AML-193 (cell line): Measurements from ENCODE around the gene SBF2.
"Not testable (repeated sequence)": the region's sequence is repeated elsewhere in the genome, so short reads cannot be mapped to it uniquely, and the experiment has no call there.

Experiments
- DNase-seq, 2 experiments: peaks; one replicate each; lab custom pipeline; 2025; lab: John Stamatoyannopoulos, UW

SBF2 gene

GRCh38 chr11:10116588-10116987 lies 177.4 kb downstream of the SBF2 start:
- no peak for DNase-seq

- DNase-seq = no peak
Measured at GRCh38 chr11:10114593-10115404, 179.2 kb downstream of the SBF2 start.

GRCh38 chr11:10113852-10114251 lies 180.2 kb downstream of the SBF2 start:
- no peak for DNase-seq

DNA sequence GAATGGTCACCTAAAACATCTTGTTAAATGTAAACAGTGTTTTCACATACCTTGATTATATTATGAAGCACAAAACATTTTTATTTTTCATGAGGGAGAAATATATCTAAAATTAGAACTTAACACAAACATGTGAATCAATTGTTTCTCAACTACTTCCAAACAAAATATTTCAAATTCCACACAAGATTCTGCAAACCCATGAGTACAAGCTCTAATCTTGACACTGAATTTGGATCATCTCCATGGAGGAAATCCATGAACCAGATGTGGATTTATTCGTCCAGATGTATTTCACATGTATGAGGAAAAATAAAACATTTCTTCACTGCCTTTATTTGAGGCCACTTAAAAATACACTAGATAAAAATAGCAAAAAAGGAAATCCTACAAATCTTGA lies 184.2 kb downstream of the SBF2 start:
- no peak for DNase-seq

DNA sequence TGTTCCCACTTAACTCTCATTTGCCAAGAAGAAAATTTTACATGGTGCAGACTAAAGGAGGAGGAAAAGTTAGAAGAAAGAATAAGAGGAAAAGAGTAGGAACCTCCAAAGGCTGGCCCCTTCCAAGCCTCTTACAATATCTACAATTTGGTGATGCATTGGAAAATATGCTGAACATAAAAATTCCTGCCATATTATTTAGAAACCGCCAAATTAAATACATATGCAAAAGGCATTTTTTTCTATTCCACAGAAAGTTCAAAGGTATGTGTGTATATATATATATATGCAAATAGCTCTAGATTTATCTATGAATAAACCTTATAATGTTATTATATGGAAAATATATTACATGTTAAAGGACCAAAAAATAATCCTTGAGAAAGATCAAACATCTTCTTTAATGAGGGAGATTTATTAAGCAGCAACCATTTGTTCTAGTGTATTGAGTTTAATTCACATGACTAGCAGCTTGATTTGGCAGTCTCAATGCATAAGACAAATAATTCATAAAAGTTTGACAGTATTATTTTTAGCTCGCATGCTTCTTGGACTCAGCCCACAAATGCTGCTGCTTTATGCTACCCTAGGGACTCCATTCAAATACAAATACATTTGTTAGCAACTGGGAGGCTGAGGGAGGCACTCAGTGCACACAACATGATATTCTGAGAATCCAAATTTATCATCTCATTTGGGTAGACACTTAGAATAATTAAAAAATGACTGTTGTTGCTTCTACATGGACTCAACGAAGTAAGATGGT lies 184.9 kb downstream of the SBF2 start:
- no peak for DNase-seq

DNA sequence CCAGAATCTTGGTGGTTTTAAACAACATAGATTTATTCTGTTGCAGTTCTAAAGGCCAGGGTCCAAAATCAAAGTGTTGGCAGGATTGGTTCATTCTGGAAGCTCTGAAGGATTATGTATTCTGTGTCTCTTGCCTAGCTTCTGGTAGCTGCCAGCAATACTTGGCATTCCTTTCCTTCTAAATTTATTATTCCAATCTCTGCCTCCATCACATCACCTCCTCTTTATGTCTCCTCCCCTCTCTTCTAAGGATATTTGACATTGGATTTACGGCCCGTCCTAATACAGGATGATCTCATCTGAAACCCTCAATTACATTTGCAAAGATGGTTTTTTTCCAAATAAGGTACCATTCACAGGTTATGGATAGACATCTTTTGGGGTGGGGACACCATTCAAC lies 186.5 kb downstream of the SBF2 start:
- DNase-seq = no peak

DNA sequence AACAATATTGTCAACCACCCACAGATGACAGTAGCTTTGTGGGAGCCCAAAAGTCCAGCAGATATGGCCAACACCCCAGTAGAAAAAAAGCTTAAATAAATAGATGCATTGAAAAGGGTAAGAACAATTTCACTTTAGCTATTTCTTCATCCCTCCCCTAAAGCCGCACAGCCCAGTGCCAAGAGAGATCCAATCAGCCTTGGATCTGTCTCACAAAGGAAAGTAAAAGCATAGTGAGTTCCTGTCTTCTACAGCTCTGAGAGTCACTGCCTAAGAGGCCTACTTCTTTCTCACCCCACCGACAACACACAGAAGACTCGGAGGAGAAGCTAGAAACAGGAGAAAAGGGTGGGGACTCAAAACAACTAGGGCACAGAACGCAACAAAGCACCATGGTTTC lies 196.4 kb downstream of the SBF2 start:
- no peak for DNase-seq

GRCh38 chr11:10096987-10097386 lies 197.0 kb downstream of the SBF2 start:
- no peak for DNase-seq

DNA sequence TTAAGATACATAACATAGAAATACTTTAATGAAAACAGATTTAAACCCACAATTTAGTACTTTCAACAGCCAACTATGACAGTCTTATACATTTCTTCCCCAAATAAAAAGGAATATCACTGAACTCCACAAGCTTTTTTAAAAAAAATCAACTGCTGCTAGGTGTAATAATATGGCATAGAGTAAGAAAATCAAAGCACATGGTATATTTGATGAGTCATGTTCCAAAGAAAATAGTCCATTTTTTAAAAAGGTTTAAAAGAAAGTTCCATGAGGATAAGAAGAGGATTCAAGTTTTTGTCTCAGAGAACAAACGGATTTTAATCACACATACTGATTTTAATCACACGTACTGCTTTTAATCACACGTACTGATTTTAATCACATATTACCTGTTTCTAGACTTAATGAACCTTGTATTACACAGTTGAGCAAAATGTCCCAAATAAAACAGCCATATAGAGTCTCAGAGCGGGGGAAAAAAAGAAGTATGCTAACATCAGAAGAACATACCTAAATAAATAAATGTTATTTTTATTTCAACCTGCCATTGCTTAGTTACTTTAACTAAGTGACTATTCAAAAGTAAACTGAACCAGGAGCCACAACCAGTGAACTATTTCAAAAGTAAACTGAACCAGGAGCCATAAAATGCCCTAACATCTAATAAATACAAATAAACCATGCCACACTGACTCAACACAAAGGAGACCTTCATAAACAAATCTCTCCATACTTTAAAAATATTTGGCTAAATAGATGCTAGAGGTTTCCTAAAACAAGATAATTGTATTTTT lies 198.4 kb downstream of the SBF2 start:
- DNase-seq = no peak

DNA sequence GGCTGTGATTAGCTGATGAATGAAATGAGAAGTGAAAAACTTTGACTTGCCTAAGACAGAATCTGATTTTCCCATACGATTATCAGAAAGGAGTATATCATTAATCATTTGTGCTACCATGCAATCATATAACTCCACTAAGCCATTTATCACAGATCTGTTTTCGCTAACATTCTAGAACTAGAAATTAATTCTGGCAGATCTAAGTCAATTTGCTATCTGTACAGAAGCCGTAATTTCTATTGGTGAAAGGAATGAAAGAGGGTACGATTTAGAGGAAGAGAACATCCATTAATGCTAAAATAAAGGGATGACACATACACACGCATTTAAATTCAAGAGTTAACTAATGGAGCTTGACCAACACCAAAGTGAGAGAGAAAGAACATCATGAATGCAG lies 201.6 kb downstream of the SBF2 start:
- no peak for DNase-seq

DNA sequence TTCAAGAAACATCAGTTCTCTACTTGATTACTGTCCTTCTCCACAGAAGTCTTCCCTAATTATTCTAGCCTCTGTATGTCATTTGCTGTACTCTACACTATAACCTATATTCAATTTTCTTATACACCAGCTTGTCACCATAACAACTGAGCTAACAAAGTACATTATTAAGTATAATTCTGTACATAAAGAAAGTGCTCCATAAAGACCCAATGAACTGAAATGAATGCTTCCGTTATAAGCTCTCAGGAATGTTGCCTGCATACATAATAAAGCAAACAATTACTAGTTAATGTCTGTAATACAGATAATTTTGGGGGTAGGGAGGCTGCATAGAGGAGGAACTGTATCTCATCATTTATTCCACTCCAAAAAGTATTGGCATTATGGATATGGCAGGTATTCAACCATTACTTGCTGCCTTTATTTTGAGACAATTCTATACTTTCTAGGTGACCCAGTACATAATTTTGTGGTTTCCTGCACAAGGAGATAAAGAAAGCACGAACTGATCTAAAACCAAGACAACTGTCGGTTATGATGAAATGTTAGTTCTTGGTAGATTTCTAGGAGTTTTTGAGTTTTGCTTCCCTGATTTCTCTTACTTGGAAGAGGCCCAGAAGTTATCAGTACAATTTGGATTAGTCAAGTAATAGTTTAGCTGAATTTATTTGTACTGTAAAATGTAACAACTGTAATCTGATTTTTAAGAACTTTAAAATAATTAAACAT lies 202.5 kb downstream of the SBF2 start:
- peak in 1 of 2 experiments; percentile 27 for DNase-seq

GRCh38 chr11:10087923-10088225 lies 206.1 kb downstream of the SBF2 start:
- DNase-seq = not testable (repeated sequence)

GRCh38 chr11:10087186-10087922 lies 206.7 kb downstream of the SBF2 start:
- no peak for DNase-seq

GRCh38 chr11:10080138-10080537 lies 213.9 kb downstream of the SBF2 start:
- no peak for DNase-seq

GRCh38 chr11:10076458-10077141 lies 217.4 kb downstream of the SBF2 start:
- DNase-seq = peak; percentile 39 to 59

- no peak for DNase-seq
Measured at GRCh38 chr11:10075141-10075540, 218.9 kb downstream of the SBF2 start.

GRCh38 chr11:10072841-10073240 lies 221.2 kb downstream of the SBF2 start:
- DNase-seq = no peak

GRCh38 chr11:10072142-10072541 lies 221.9 kb downstream of the SBF2 start:
- DNase-seq = no peak

GRCh38 chr11:10067629-10068300 lies 226.3 kb downstream of the SBF2 start:
- DNase-seq = no peak

DNA sequence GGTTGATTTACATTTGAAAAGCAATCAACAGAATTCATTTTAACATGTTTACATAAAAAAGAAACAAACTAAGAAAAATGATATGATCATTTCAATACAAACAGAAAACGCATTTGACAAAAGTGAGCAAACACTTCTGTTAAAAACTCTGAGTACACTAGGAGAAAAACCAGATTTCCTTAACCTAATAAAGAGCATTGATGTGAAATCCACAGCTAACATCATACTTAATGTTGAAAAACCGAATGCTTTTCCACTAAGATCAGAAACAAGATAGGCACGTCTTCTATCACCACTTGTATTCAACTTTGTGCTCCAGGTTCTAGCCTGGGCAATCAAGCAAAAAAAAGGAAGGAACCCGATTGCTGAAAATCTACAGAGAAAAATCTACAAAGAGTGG lies 227.6 kb downstream of the SBF2 start:
- no peak for DNase-seq
